ENCODE measurements around the gene TSPOAP1.

DNA sequence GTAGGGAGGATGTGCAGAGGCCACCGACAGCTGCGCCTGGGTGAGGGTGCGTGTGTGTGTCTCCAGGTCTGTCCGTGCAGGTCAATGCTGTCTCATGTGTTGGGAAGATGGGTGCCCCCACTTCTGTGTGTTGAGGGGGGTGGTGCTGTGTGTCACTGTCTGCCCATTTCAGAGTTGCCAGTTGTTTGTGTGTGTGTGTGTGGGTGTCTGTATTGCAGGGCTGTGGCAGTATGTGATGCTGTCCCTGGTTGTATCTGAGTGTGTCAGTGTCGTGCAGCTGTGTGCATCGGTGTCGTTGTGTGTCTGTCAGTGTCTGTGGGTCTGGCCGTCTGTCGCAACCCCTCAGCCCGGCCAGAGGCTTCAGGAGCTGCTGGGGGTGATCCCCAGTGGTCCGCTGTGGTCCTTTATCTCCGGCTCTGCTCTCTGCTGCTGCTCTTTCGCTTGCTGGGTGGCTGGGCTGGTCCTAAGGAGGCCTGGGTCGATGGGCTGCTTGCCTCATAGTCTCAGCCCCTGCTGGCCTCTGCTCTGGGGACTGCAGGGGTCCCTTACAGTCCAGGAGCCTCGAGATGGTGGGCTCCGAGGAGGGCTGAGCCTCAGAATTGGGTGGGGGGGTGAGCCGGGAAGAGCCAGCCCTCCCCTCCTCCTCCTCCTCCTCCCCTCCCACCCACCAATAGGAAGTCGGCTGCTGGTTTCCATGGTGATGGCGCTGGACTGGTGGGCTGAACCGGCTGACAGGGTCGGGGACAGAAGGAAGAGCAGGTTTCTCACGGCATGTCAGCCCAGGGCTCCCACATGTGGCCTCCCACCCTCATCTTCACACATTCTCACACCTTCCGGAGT, at the start of gene TSPOAP1:
- TF ChIP-seq CTCF (conservative IDR thresholded peaks at IDR 0.05) (no peak), ZFX (IDR thresholded peaks at IDR 0.05) (no peak)
